BLaER1 treated with 17β-estradiol and CSF1 and Interleukin-3, amounts not matched to agents 10 nM and 100 nM (cell line): ENCODE data around the gene BRD1.
A peak's percentile ranks its signal among the peaks of the same experiment; 100 is the strongest.

Experiments
- H3K27ac ChIP-seq, 11 experiments: shearing (Covaris generic); formaldehyde crosslinking; 2 replicates each; pipeline ENCODE4 v1.8.1; 2022
- H3K27me3 ChIP-seq, 11 experiments: shearing (Covaris generic); formaldehyde crosslinking; 2 replicates each; pipeline ENCODE4 v1.8.1; 2022
- H3K36me3 ChIP-seq, 11 experiments: shearing (Covaris generic); formaldehyde crosslinking; 2 replicates each; pipeline ENCODE4 v1.8.1; 2022
- H3K4me1 ChIP-seq, 10 experiments: shearing (Covaris generic); formaldehyde crosslinking; 2 replicates each; pipeline ENCODE4 v1.8.1; 2022
- H3K4me2 ChIP-seq, 11 experiments: shearing (Covaris generic); formaldehyde crosslinking; 2 replicates each; pipeline ENCODE4 v1.8.1; 2022
- H3K4me3 ChIP-seq, 10 experiments: shearing (Covaris generic); formaldehyde crosslinking; 2 replicates each; pipeline ENCODE4 v1.8.1; 2022
- H3K9ac ChIP-seq, 11 experiments: shearing (Covaris generic); formaldehyde crosslinking; 2 replicates each; pipeline ENCODE4 v1.8.1; 2022
- H3K9me3 ChIP-seq, 11 experiments: shearing (Covaris generic); formaldehyde crosslinking; replicated peaks in 1 of 11; 2 replicates each; pipeline ENCODE4 v1.8.1; 2022
- H4K20me1 ChIP-seq, 11 experiments: shearing (Covaris generic); formaldehyde crosslinking; 2 replicates each; pipeline ENCODE4 v1.8.1; 2022
- Cebpa-rat ChIP-seq, 11 experiments: shearing (Covaris generic); IDR thresholded peaks; 2 replicates each; pipeline ENCODE4 v1.8.1; 2022

Gene BRD1

DNA sequence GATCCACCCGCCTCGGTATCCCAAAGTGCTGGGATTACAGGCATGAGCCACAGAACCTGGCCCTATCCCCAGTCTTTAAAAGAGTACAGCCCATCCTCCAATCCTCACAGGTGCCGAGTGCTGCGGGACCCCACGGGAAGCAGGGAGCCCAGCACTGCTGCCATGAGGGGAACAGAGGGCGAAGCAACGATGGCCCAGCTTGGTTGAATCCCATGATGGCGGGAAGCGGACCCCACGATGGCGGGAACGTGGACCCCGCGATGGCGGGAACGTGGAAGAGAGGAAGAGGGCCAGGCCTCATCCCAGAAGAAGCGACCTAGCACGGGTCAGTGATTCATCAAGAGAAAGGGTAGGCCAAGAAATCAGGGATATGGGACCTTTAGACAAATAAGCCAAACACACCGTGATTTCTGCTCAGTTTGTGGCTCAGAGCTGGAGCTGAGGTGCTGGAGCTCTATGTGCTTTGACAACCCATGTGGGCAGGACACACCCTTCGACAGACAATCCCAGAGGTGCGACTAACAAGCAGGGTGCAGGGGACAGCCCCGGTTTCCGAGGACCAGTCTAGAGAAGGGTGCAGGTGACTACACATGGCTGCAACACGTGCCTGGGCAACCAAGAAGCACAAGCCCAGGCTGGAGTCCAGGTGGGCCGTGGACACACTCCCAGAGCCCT is 30.9 kb downstream of the BRD1 start:
- no peak for TF ChIP-seq Cebpa-rat (IDR thresholded peaks at IDR 0.05)
- Histone ChIP-seq H3K4me1 (peaks cover 0 to 7% (median 0%) of the 10 kb centered on the region in 10 experiments; a peak in 3 of 20 replicates), H3K9me3 (no peaks in the 10 kb centered on the region), H3K27ac (no peak overlapping the region), H3K9ac (0 out of 22 replicates have a peak overlapping the region, but pooled peaks of 1 of the 11 experiments have one; percentile 6), H4K20me1 (peaks cover 100% of the 10 kb centered on the region in 11 experiments), H3K4me2 (no peak overlapping the region), H3K36me3 (peaks cover 100% of the 10 kb centered on the region in 11 experiments), H3K27me3 (no peaks in the 10 kb centered on the region), H3K4me3 (no peak overlapping the region)

- no peak for TF ChIP-seq Cebpa-rat (IDR thresholded peaks at IDR 0.05)
Measured at GRCh38 chr22:49795521-49795920, 32.2 kb downstream of the BRD1 start.

DNA sequence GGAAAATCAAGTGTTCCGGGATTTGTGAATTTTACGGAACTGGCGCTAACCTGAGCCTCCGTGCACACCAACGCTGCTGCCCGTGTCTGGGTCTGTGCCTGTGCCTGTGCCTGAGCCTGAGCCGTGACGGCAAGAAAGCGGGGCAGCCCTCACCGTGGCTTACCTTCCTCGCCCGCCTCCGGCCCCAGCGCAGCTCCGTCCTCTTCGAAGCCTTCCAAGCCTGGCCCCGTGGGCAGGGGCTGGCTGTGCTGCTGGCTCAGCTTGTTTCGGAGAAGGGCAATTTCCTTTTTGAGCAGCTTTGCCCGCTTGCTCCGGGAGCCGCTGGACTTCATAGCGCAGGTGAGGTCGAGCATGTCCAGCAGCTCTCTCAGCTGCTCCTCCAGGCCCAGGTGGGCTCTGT is 33.8 kb downstream of the BRD1 start:
- Histone ChIP-seq H3K4me1 (peaks cover 22 to 36% (median 26%) of the 10 kb centered on the region in 10 experiments), H3K27ac (no peak overlapping the region), H4K20me1 (peaks cover 100% of the 10 kb centered on the region in 11 experiments), H3K27me3 (no peaks in the 10 kb centered on the region), H3K4me3 (no peak overlapping the region), H3K36me3 (peaks cover 93 to 100% (median 99%) of the 10 kb centered on the region in 11 experiments), H3K4me2 (no peak overlapping the region), H3K9me3 (no peaks in the 10 kb centered on the region), H3K9ac (no peak overlapping the region)
- no peak for TF ChIP-seq Cebpa-rat (IDR thresholded peaks at IDR 0.05)

More at GRCh38 chr22:49795521-49795920, 32.2 kb downstream of the BRD1 start:
- no peak overlapping the region for H3K9ac ChIP-seq
- no peaks in the 10 kb centered on the region for H3K9me3 ChIP-seq
- H3K4me1 ChIP-seq: peaks cover 5 to 19% (median 9%) of the 10 kb centered on the region in 10 experiments
- H4K20me1 ChIP-seq: peaks cover 100% of the 10 kb centered on the region in 11 experiments
- H3K27me3 ChIP-seq: no peaks in the 10 kb centered on the region
- no peak overlapping the region for H3K4me2 ChIP-seq
- H3K36me3 ChIP-seq: peaks cover 99 to 100% (median 100%) of the 10 kb centered on the region in 11 experiments
- no peak overlapping the region for H3K4me3 ChIP-seq
- H3K27ac ChIP-seq: no peak overlapping the region

- Histone ChIP-seq H3K4me2 (no peak overlapping the region), H3K9ac (no peak overlapping the region), H4K20me1 (peaks cover 100% of the 10 kb centered on the region in 11 experiments), H3K9me3 (no peaks in the 10 kb centered on the region), H3K27ac (no peak overlapping the region), H3K36me3 (peaks cover 87 to 100% (median 97%) of the 10 kb centered on the region in 11 experiments), H3K27me3 (no peaks in the 10 kb centered on the region), H3K4me3 (no peak overlapping the region), H3K4me1 (peaks cover 28 to 41% (median 32%) of the 10 kb centered on the region in 10 experiments)
- no peak for TF ChIP-seq Cebpa-rat (IDR thresholded peaks at IDR 0.05)
Measured at GRCh38 chr22:49793296-49793695, 34.4 kb downstream of the BRD1 start.

DNA sequence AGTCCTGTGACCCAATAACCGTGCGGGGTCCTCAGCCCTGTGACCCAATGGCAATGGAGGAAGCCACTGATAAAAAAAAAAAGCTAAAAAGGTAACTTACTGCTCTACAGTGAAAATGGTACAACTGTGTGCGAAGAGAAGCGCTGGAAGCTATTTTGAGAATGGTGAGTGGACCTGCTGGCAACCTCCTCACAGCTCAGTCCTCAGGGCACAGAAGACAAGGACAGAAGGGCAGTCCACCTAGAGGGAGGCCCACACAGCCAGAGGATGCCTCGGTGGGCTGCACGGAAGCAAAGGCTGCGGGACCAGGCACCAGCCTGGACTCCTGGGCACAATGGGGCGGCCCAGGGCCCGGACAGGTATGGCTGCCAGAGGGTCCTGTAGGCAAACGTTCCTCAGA is 35.6 kb downstream of the BRD1 start:
- no peak overlapping the region for H3K27ac ChIP-seq
- no peak for TF ChIP-seq Cebpa-rat (IDR thresholded peaks at IDR 0.05)
- H3K4me3 ChIP-seq: no peak overlapping the region
- no peak overlapping the region; a peak in 1 of 22 replicates for H3K9ac ChIP-seq
- no peaks in the 10 kb centered on the region for H3K27me3 ChIP-seq
- H3K4me2 ChIP-seq: no peak overlapping the region
- no peaks in the 10 kb centered on the region for H3K9me3 ChIP-seq
- peaks cover 87 to 100% (median 97%) of the 10 kb centered on the region in 11 experiments for H3K36me3 ChIP-seq
- peaks cover 32 to 53% (median 39%) of the 10 kb centered on the region in 10 experiments for H3K4me1 ChIP-seq
- peaks cover 99 to 100% (median 100%) of the 10 kb centered on the region in 11 experiments for H4K20me1 ChIP-seq

- Histone ChIP-seq H3K27me3 (no peaks in the 10 kb centered on the region), H4K20me1 (peaks cover 99 to 100% (median 100%) of the 10 kb centered on the region in 11 experiments), H3K27ac (no peak overlapping the region), H3K4me2 (no peak overlapping the region), H3K9ac (no peak overlapping the region), H3K4me1 (peaks cover 32 to 58% (median 42%) of the 10 kb centered on the region in 10 experiments), H3K36me3 (peaks cover 87 to 100% (median 97%) of the 10 kb centered on the region in 11 experiments), H3K4me3 (no peak overlapping the region), H3K9me3 (no peaks in the 10 kb centered on the region)
- no peak for TF ChIP-seq Cebpa-rat (IDR thresholded peaks at IDR 0.05)
Measured at GRCh38 chr22:49791682-49792081, 36.0 kb downstream of the BRD1 start.

DNA sequence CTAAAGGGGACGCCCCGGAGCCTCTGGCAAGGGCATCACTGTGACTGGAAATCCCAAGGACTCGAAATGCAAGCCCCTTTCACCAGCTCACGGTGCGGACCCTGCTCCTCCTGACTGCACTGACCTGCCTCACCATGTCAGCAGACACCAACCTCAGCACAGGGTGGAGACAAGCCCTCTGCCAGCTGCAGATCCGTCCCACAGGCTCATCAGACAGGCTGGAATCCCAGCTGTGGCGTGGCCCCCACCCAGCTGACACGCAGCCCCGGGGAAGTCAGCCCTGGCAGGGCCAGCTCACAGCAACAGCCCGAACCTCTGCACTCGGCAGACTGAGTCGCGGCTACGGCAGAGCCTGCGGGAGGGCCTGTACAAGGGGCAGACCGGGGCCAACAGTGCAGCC is 36.8 kb downstream of the BRD1 start:
- no peak for TF ChIP-seq Cebpa-rat (IDR thresholded peaks at IDR 0.05)
- Histone ChIP-seq H3K9ac (peak overlapping the region in 3 of 11 experiments; percentile 1 to 28 (median 12); a peak in 3 of 22 replicates), H4K20me1 (peaks cover 99 to 100% (median 100%) of the 10 kb centered on the region in 11 experiments), H3K27me3 (no peaks in the 10 kb centered on the region), H3K9me3 (no peaks in the 10 kb centered on the region), H3K36me3 (peaks cover 86 to 100% (median 97%) of the 10 kb centered on the region in 11 experiments), H3K27ac (peak overlapping the region in 3 of 11 experiments; percentile 17 to 50 (median 28); a peak in 4 of 22 replicates), H3K4me2 (peak overlapping the region; percentile 44 to 92 (median 83); a peak in 19 of 22 replicates), H3K4me1 (peaks cover 32 to 63% (median 43%) of the 10 kb centered on the region in 10 experiments), H3K4me3 (no peak overlapping the region)

- TF ChIP-seq Cebpa-rat (IDR thresholded peaks at IDR 0.05): peak in 2 of 11 experiments; percentile 27 to 50; a peak in 1 of 22 replicates
- peaks cover 99 to 100% (median 100%) of the 10 kb centered on the region in 11 experiments for H4K20me1 ChIP-seq
- H3K4me1 ChIP-seq: peaks cover 32 to 72% (median 43%) of the 10 kb centered on the region in 10 experiments
- H3K9me3 ChIP-seq: no peaks in the 10 kb centered on the region
- peak overlapping the region; percentile 33 to 64 (median 51); a peak in 19 of 22 replicates for H3K9ac ChIP-seq
- peak overlapping the region in 5 of 10 experiments; percentile 2 to 50 (median 18); a peak in 4 of 20 replicates for H3K4me3 ChIP-seq
- H3K27ac ChIP-seq: peak overlapping the region in 10 of 11 experiments; percentile 45 to 71 (median 62); a peak in 19 of 22 replicates
- peaks cover 85 to 100% (median 96%) of the 10 kb centered on the region in 11 experiments for H3K36me3 ChIP-seq
- H3K27me3 ChIP-seq: no peaks in the 10 kb centered on the region
- peak overlapping the region; percentile 44 to 92 (median 83) for H3K4me2 ChIP-seq
Measured at GRCh38 chr22:49789289-49790141, 38.2 kb downstream of the BRD1 start.
